DND-41 (cell line): ENCODE measurements around the gene ZNF593.

Experiments
- CTCF ChIP-seq: IDR thresholded peaks from 2 replicates; pipeline ENCODE4 v1.5.1; 2012; ENCODE audit warnings: borderline replicate concordance, low read length, moderate library complexity, mild to moderate bottlenecking; ENCODE audit not compliant: poor library complexity, severe bottlenecking; ENCODE audit errors: extremely low read depth
- EZH2 ChIP-seq: IDR thresholded peaks from 3 replicates; pipeline ENCODE4 v1.6.1; 2012; ENCODE audit warnings: borderline replicate concordance, low read depth, mild to moderate bottlenecking, moderate library complexity, low read length, inconsistent platforms; ENCODE audit not compliant: severe bottlenecking

- TF ChIP-seq CTCF (no peak), EZH2 (no peak)
Observed at GRCh38 chr1:26166719-26167281, 2.9 kb upstream of the ZNF593 start.
